ENCODE measurements around the gene MRPL33.

MRPL33 gene

GRCh38 chr2:27772804-27773203 lies 1.3 kb downstream of the MRPL33 start:
- Histone ChIP-seq H3K79me2 (ENCODE audit: low read length) (peaks cover 58% of the 10 kb centered on the region), H3K27ac (ENCODE audit: low read length) (no peak overlapping the region), H3K4me2 (ENCODE audit: low read depth, low read length) (peak overlapping the region; percentile 95), H2AFZ (ENCODE audit: low read length) (no peak overlapping the region), H3K4me3 (ENCODE audit: low read length) (peak overlapping the region; percentile 95; the same call in 1 of the 2 replicates), H3K9ac (ENCODE audit: low read length) (peak overlapping the region; percentile 84; the same call in 1 of the 2 replicates), H3F3A (ENCODE audit: insufficient read depth, low read length) (no peaks in the 10 kb centered on the region), H3K36me3 (replicated peaks; ENCODE audit: insufficient read depth, low read length) (peaks cover 5% of the 10 kb centered on the region; the same call in 1 of the 2 replicates), H3K9me2 (replicated peaks; ENCODE audit: insufficient read depth, low read length) (no peaks in the 10 kb centered on the region), H3K9me3 (replicated peaks; ENCODE audit: insufficient read depth, low read length) (no peaks in the 10 kb centered on the region), H3K4me1 (ENCODE audit: low read length) (peaks cover 15% of the 10 kb centered on the region), H4K20me1 (ENCODE audit: insufficient read depth, low read length) (no peaks in the 10 kb centered on the region), H3K27me3 (replicated peaks; ENCODE audit: insufficient read depth, low read length) (0 out of 2 replicates have a peak, but pooled peaks cover 4% of the 10 kb centered on the region)
- TF ChIP-seq EZH2 (optimal IDR thresholded peaks at IDR 0.05; ENCODE audit: low read depth, low read length) (no peak), EZH2phosphoT487 (IDR thresholded peaks at IDR 0.05; ENCODE audit: low read length) (no peak), CTCF (IDR thresholded peaks at IDR 0.05; ENCODE audit: low read length) (no peak)
- no peak for DNase-seq

- no peak overlapping the region for H3K27ac ChIP-seq (ENCODE audit: low read length)
- H3K4me1 ChIP-seq (ENCODE audit: low read length): peaks cover 15% of the 10 kb centered on the region
- H3K9me2 ChIP-seq (replicated peaks; ENCODE audit: insufficient read depth, low read length): no peaks in the 10 kb centered on the region
- H3K4me2 ChIP-seq (ENCODE audit: low read depth, low read length): no peak overlapping the region
- H3K79me2 ChIP-seq (ENCODE audit: low read length): peaks cover 64% of the 10 kb centered on the region
- no peaks in the 10 kb centered on the region for H4K20me1 ChIP-seq (ENCODE audit: insufficient read depth, low read length)
- no peaks in the 10 kb centered on the region for H3K9me3 ChIP-seq (replicated peaks; ENCODE audit: insufficient read depth, low read length)
- H3K4me3 ChIP-seq (ENCODE audit: low read length): no peak overlapping the region
- H3K36me3 ChIP-seq (replicated peaks; ENCODE audit: insufficient read depth, low read length): peaks cover 5% of the 10 kb centered on the region; the same call in 1 of the 2 replicates
- H3K27me3 ChIP-seq (replicated peaks; ENCODE audit: insufficient read depth, low read length): no peaks in the 10 kb centered on the region
- H3K9ac ChIP-seq (ENCODE audit: low read length): no peak overlapping the region
- no peak for DNase-seq
- H3F3A ChIP-seq (ENCODE audit: insufficient read depth, low read length): no peaks in the 10 kb centered on the region
- H2AFZ ChIP-seq (ENCODE audit: low read length): no peak overlapping the region
- TF ChIP-seq CTCF (IDR thresholded peaks at IDR 0.05; ENCODE audit: low read length) (no peak), EZH2 (optimal IDR thresholded peaks at IDR 0.05; ENCODE audit: low read depth, low read length) (no peak), EZH2phosphoT487 (IDR thresholded peaks at IDR 0.05; ENCODE audit: low read length) (no peak)
Observed at GRCh38 chr2:27773959-27774358, 2.4 kb downstream of the MRPL33 start.

- H3K9me2 ChIP-seq (replicated peaks; ENCODE audit: insufficient read depth, low read length): no peaks in the 10 kb centered on the region
- no peaks in the 10 kb centered on the region for H3K27me3 ChIP-seq (replicated peaks; ENCODE audit: insufficient read depth, low read length)
- H3K79me2 ChIP-seq (ENCODE audit: low read length): peaks cover 64% of the 10 kb centered on the region
- TF ChIP-seq EZH2phosphoT487 (IDR thresholded peaks at IDR 0.05; ENCODE audit: low read length) (no peak), EZH2 (optimal IDR thresholded peaks at IDR 0.05; ENCODE audit: low read depth, low read length) (no peak), CTCF (IDR thresholded peaks at IDR 0.05; ENCODE audit: low read length) (no peak)
- no peaks in the 10 kb centered on the region for H4K20me1 ChIP-seq (ENCODE audit: insufficient read depth, low read length)
- H3K9me3 ChIP-seq (replicated peaks; ENCODE audit: insufficient read depth, low read length): no peaks in the 10 kb centered on the region
- peaks cover 10% of the 10 kb centered on the region for H3K4me1 ChIP-seq (ENCODE audit: low read length)
- H2AFZ ChIP-seq (ENCODE audit: low read length): no peak overlapping the region
- no peak for DNase-seq
- H3K27ac ChIP-seq (ENCODE audit: low read length): no peak overlapping the region
- no peak overlapping the region for H3K9ac ChIP-seq (ENCODE audit: low read length)
- H3F3A ChIP-seq (ENCODE audit: insufficient read depth, low read length): no peaks in the 10 kb centered on the region
- no peak overlapping the region for H3K4me2 ChIP-seq (ENCODE audit: low read depth, low read length)
- H3K36me3 ChIP-seq (replicated peaks; ENCODE audit: insufficient read depth, low read length): peaks cover 5% of the 10 kb centered on the region; the same call in 1 of the 2 replicates
- H3K4me3 ChIP-seq (ENCODE audit: low read length): no peak overlapping the region
Observed at GRCh38 chr2:27776097-27776496, 4.6 kb downstream of the MRPL33 start.

Data from MM.1S (cell line).